Breast epithelium (tissue), 3 donors: ENCODE results near the gene AGRP.

ENCODE experiments used
- POLR2AphosphoS5 ChIP-seq, 3 donors: sonication (generic); formaldehyde crosslinking; IDR thresholded peaks; one replicate each; pipeline ENCODE4 v1.6.1; 2017; ENCODE audit warnings: antibody characterized with exemption in 3 of 3
- TF ChIP-seq, protein P1 (sequence below), 3 donors: fragments of 450-650 bp; IDR thresholded peaks; one replicate each; pipeline ENCODE4 v1.5.1; 2016 to 2017; ENCODE audit warnings: antibody characterized with exemption in 3 of 3, mild to moderate bottlenecking in 3 of 3, moderate library complexity in 3 of 3

DNA sequence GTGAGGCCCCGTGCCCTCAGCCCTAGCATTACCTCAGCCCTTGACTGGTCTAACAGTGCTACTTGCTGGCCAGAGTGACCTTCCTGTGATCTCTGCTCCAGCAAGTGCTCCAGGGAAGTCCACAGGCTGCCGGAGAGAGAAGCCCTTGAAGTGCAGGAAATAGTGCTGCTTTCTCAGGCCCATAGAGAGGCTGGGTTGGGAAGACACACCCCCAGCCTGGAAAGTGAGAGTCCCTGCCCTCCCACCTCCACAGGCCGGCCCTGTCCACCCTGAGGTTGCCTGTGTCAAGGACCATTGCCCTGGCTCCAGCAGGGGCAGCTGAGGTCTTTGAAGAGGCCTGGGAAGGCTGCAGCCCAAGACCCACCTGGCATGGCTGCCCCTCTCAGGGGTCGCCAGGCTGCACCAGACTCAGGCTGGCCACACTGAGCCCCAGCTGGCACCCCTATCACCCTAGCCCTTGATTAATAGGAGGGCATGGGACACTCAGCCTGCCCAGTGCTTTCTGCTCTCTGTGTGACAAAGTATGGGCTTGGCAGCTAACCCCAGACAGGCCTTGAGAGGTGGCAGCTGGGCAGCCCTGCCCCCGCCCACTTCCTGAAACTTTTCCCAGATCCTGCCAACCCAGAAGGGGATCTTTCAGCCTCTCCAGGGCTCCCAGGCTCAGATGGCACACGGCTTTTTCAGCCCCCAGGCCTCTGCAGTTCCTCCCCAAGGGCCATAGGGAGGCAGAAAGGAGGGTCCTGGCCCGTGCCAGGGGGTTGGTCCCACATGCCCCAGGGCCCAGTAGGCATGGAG lies 24.1 kb downstream of the AGRP start:
- TF ChIP-seq, protein P1, sequence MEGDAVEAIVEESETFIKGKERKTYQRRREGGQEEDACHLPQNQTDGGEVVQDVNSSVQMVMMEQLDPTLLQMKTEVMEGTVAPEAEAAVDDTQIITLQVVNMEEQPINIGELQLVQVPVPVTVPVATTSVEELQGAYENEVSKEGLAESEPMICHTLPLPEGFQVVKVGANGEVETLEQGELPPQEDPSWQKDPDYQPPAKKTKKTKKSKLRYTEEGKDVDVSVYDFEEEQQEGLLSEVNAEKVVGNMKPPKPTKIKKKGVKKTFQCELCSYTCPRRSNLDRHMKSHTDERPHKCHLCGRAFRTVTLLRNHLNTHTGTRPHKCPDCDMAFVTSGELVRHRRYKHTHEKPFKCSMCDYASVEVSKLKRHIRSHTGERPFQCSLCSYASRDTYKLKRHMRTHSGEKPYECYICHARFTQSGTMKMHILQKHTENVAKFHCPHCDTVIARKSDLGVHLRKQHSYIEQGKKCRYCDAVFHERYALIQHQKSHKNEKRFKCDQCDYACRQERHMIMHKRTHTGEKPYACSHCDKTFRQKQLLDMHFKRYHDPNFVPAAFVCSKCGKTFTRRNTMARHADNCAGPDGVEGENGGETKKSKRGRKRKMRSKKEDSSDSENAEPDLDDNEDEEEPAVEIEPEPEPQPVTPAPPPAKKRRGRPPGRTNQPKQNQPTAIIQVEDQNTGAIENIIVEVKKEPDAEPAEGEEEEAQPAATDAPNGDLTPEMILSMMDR (IDR thresholded peaks at IDR 0.05) = no peak
- TF ChIP-seq POLR2AphosphoS5 (IDR thresholded peaks at IDR 0.05) = peak in 1 of 3 donors; percentile 26
